Measurements from ENCODE around the gene TCN1. TPM values are rescaled to one million over a fixed set of nuclear protein-coding genes. Genes with fewer than 3 reads are reported as not detected.
"Not testable (repeated sequence)": the region's sequence is repeated elsewhere in the genome, so short reads cannot be mapped to it uniquely, and the experiment has no call there.

The TCN1 gene
- total RNA-seq, 2 donors from 2014 or later, result 1.0 to 8.1 TPM

DNA sequence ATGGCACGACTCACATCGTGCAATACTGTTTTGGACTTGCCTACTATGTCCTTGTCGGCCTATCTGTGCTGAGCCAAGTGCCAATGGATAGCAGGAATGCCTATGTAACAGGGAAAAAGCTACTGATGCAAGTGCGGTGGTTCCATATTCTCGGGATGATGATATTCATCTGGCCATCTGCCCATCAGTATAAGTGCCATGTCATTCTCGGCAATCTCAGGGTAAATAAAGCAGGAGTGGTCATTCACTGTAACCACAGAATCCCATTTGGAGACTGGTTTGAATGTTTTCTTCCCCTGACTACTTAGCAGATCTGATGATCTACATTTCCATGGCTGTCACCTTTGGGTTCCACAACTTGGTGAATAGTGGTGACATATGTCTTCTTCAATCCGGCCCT lies 32.4 kb upstream of the TCN1 start:
- 81% methylated on average over 7 of the region's 7 CpGs for WGBS
- intact Hi-C loops (cut with DNase I), result no loop called here
- no peak overlapping the region for H3K4me3 ChIP-seq
- H3K27me3 ChIP-seq (replicated peaks; ENCODE audit: insufficient read depth), result no peaks in the 10 kb centered on the region
- no peak overlapping the region for H3K27ac ChIP-seq
- TF ChIP-seq POLR2A (IDR thresholded peaks at IDR 0.05), result no peak
- TF ChIP-seq, protein P1, sequence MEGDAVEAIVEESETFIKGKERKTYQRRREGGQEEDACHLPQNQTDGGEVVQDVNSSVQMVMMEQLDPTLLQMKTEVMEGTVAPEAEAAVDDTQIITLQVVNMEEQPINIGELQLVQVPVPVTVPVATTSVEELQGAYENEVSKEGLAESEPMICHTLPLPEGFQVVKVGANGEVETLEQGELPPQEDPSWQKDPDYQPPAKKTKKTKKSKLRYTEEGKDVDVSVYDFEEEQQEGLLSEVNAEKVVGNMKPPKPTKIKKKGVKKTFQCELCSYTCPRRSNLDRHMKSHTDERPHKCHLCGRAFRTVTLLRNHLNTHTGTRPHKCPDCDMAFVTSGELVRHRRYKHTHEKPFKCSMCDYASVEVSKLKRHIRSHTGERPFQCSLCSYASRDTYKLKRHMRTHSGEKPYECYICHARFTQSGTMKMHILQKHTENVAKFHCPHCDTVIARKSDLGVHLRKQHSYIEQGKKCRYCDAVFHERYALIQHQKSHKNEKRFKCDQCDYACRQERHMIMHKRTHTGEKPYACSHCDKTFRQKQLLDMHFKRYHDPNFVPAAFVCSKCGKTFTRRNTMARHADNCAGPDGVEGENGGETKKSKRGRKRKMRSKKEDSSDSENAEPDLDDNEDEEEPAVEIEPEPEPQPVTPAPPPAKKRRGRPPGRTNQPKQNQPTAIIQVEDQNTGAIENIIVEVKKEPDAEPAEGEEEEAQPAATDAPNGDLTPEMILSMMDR (IDR thresholded peaks at IDR 0.05), result no peak
- no peak for TF ChIP-seq POLR2AphosphoS5 (IDR thresholded peaks at IDR 0.05)
- no peaks in the 10 kb centered on the region for H3K36me3 ChIP-seq
- H3K9me3 ChIP-seq, result no peaks in the 10 kb centered on the region
- DNase-seq (ENCODE audit: low spot score), result no peak
- H3K4me1 ChIP-seq (replicated peaks), result no peaks in the 10 kb centered on the region

DNA sequence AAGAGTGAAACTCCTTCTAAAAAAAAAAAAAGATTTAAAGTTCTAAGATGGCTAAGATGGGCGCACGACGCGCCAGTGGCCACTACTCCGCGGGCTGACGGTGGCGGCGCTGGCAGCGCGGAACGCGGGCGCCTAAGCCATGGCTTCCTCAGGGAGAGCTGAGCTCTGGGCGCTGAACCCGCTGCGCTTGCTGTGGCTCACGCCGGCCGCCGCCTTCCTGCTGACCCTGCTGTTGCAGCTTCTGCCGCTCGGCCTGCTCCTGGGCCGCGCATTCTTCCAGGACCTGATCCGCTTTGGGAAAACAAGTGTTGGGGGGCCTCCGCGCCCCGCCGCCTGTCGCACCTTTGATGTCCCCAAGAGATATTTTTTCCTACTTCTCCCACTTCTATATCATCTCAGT lies 31.8 kb upstream of the TCN1 start:
- H3K27ac ChIP-seq, result no peak overlapping the region
- 97% methylated on average over 31 of the region's 31 CpGs for WGBS
- TF ChIP-seq POLR2AphosphoS5 (IDR thresholded peaks at IDR 0.05) (no peak), POLR2A (IDR thresholded peaks at IDR 0.05) (no peak)
- TF ChIP-seq, protein P1 (IDR thresholded peaks at IDR 0.05), result no peak
- no peak for DNase-seq (ENCODE audit: low spot score)
- H3K9me3 ChIP-seq, result no peaks in the 10 kb centered on the region
- intact Hi-C loops (cut with DNase I), result no loop called here
- no peak overlapping the region for H3K4me3 ChIP-seq
- no peaks in the 10 kb centered on the region for H3K36me3 ChIP-seq
- H3K4me1 ChIP-seq (replicated peaks), result no peaks in the 10 kb centered on the region
- H3K27me3 ChIP-seq (replicated peaks; ENCODE audit: insufficient read depth), result no peaks in the 10 kb centered on the region

DNA sequence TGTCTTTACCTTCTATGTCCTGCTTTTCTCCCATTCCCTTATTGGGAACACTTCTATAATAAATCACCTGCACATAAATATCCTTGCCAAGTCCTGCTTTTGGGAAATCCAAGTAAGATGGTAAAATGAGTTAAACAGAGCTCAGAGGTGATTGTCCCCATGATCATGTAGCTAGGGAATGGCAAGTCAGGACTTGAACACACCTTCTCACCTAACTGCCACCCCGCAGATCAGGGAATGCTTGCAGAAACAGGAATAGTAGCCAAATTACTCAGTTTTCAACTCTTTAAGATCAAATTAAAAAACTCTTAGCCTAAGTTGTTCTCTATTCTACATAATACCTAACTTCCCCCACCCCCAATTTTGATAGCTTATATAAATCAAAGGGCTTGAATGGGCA lies 28.3 kb upstream of the TCN1 start:
- 39% methylated on average over 1 of the region's 1 CpG for WGBS
- no peaks in the 10 kb centered on the region for H3K4me1 ChIP-seq (replicated peaks)
- no peak for TF ChIP-seq POLR2AphosphoS5 (IDR thresholded peaks at IDR 0.05)
- no peak for TF ChIP-seq POLR2A (IDR thresholded peaks at IDR 0.05)
- TF ChIP-seq, protein P1 (IDR thresholded peaks at IDR 0.05), result no peak
- DNase-seq (ENCODE audit: low spot score), result no peak
- H3K27ac ChIP-seq, result no peak overlapping the region
- no peaks in the 10 kb centered on the region for H3K36me3 ChIP-seq
- H3K4me3 ChIP-seq, result no peak overlapping the region
- intact Hi-C loops (cut with DNase I), result no loop called here
- no peaks in the 10 kb centered on the region for H3K27me3 ChIP-seq (replicated peaks; ENCODE audit: insufficient read depth)
- H3K9me3 ChIP-seq, result no peaks in the 10 kb centered on the region

DNA sequence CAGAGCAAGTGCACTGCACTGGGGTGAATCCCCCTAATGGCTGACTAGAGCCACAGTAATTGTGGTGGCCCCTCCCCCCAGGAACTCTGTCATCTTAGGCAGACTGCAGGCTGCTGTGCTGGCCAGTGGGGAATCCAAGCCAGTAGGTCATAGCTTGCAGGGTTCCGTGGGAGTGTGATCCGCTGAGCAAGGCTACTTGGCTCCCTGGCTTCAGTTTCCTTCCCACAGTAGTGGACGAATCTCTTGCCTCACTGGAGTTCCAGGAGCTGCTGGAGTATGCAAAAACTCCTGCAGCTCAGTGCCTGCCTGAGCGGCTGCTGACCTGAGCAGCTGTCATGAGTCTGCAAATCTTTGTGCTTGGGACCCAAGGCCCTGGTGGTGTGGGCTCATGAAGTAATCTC lies 25.5 kb upstream of the TCN1 start:
- no peak for DNase-seq (ENCODE audit: low spot score)
- Histone ChIP-seq H3K4me1 (replicated peaks) (no peaks in the 10 kb centered on the region), H3K27ac (no peak overlapping the region), H3K27me3 (replicated peaks; ENCODE audit: insufficient read depth) (no peaks in the 10 kb centered on the region), H3K36me3 (no peaks in the 10 kb centered on the region), H3K4me3 (no peak overlapping the region), H3K9me3 (no peaks in the 10 kb centered on the region)
- intact Hi-C loops (cut with DNase I), result no loop called here
- 23% methylated on average over 4 of the region's 4 CpGs for WGBS
- TF ChIP-seq, protein P1 (IDR thresholded peaks at IDR 0.05), result no peak
- TF ChIP-seq POLR2A (IDR thresholded peaks at IDR 0.05) (no peak), POLR2AphosphoS5 (IDR thresholded peaks at IDR 0.05) (no peak)

DNA sequence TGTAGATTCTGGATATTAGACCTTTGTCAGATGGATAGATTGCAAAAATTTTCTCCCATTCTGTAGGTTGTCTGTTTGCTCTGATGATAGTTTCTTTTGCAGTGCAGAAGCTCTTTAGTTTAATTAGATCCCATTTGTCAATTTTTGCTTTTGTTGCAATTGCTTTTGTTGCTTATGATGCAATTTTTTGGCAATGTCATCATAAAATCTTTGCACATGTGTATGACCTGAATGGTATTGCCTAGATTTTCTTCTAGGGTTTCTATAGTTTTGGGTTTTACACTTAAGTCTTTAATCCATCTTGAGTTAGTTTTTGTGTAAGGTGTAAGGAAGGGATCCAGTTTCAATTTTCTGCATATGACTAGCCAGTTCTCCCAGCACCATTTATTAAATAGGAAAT lies 20.9 kb upstream of the TCN1 start:
- DNase-seq (ENCODE audit: low spot score); H3K4me1 ChIP-seq (replicated peaks); H3K27me3 ChIP-seq (replicated peaks; ENCODE audit: insufficient read depth); intact Hi-C loops (cut with DNase I); H3K36me3 ChIP-seq; H3K9me3 ChIP-seq; H3K27ac ChIP-seq; H3K4me3 ChIP-seq: not testable (repeated sequence)

Measured in prostate gland (tissue), 2 donors.